ENCODE measurements around the gene SCN5A.

The SCN5A gene

GRCh38 chr3:38638354-38638753 lies 11.1 kb downstream of the SCN5A start:
- TF ChIP-seq RAD21 (IDR thresholded peaks at IDR 0.05; ENCODE audit: low read depth) (no peak), EGR1 (IDR thresholded peaks at IDR 0.05) (no peak), EP300 (IDR thresholded peaks at IDR 0.05; ENCODE audit: borderline replicate concordance) (no peak), NFIC (IDR thresholded peaks at IDR 0.05) (no peak), YY1 (IDR thresholded peaks at IDR 0.05; ENCODE audit: low read depth) (no peak), TCF12 (IDR thresholded peaks at IDR 0.05; ENCODE audit: low read depth) (no peak), TEAD4 (IDR thresholded peaks at IDR 0.05) (no peak), MAX (IDR thresholded peaks at IDR 0.05) (no peak), FOXM1 (IDR thresholded peaks at IDR 0.05; ENCODE audit: borderline replicate concordance, low read depth) (no peak), ZBTB7A (IDR thresholded peaks at IDR 0.05; ENCODE audit: low read depth) (no peak), TAF1 (IDR thresholded peaks at IDR 0.05; ENCODE audit: low read depth) (no peak), CEBPB (IDR thresholded peaks at IDR 0.05) (no peak), CREB1 (IDR thresholded peaks at IDR 0.05; ENCODE audit: low read depth) (no peak)
- TF ChIP-seq, protein P1, sequence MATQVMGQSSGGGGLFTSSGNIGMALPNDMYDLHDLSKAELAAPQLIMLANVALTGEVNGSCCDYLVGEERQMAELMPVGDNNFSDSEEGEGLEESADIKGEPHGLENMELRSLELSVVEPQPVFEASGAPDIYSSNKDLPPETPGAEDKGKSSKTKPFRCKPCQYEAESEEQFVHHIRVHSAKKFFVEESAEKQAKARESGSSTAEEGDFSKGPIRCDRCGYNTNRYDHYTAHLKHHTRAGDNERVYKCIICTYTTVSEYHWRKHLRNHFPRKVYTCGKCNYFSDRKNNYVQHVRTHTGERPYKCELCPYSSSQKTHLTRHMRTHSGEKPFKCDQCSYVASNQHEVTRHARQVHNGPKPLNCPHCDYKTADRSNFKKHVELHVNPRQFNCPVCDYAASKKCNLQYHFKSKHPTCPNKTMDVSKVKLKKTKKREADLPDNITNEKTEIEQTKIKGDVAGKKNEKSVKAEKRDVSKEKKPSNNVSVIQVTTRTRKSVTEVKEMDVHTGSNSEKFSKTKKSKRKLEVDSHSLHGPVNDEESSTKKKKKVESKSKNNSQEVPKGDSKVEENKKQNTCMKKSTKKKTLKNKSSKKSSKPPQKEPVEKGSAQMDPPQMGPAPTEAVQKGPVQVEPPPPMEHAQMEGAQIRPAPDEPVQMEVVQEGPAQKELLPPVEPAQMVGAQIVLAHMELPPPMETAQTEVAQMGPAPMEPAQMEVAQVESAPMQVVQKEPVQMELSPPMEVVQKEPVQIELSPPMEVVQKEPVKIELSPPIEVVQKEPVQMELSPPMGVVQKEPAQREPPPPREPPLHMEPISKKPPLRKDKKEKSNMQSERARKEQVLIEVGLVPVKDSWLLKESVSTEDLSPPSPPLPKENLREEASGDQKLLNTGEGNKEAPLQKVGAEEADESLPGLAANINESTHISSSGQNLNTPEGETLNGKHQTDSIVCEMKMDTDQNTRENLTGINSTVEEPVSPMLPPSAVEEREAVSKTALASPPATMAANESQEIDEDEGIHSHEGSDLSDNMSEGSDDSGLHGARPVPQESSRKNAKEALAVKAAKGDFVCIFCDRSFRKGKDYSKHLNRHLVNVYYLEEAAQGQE (IDR thresholded peaks at IDR 0.05; ENCODE audit: low read depth) = no peak
- TF ChIP-seq, protein P2, sequence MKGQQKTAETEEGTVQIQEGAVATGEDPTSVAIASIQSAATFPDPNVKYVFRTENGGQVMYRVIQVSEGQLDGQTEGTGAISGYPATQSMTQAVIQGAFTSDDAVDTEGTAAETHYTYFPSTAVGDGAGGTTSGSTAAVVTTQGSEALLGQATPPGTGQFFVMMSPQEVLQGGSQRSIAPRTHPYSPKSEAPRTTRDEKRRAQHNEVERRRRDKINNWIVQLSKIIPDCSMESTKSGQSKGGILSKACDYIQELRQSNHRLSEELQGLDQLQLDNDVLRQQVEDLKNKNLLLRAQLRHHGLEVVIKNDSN (IDR thresholded peaks at IDR 0.05) = no peak

GRCh38 chr3:38637906-38638305 lies 11.6 kb downstream of the SCN5A start:
- TF ChIP-seq TCF12 (IDR thresholded peaks at IDR 0.05; ENCODE audit: low read depth) (no peak), CEBPB (IDR thresholded peaks at IDR 0.05) (no peak), TAF1 (IDR thresholded peaks at IDR 0.05; ENCODE audit: low read depth) (no peak), RAD21 (IDR thresholded peaks at IDR 0.05; ENCODE audit: low read depth) (no peak), NFIC (IDR thresholded peaks at IDR 0.05) (no peak), YY1 (IDR thresholded peaks at IDR 0.05; ENCODE audit: low read depth) (no peak), FOXM1 (IDR thresholded peaks at IDR 0.05; ENCODE audit: borderline replicate concordance, low read depth) (no peak), EGR1 (IDR thresholded peaks at IDR 0.05) (no peak)
- TF ChIP-seq, protein P1 (IDR thresholded peaks at IDR 0.05; ENCODE audit: low read depth) = no peak

GRCh38 chr3:38636881-38637280 lies 12.6 kb downstream of the SCN5A start:
- TF ChIP-seq, protein P2 (IDR thresholded peaks at IDR 0.05) = no peak
- TF ChIP-seq TAF1 (IDR thresholded peaks at IDR 0.05; ENCODE audit: low read depth) (no peak), YY1 (IDR thresholded peaks at IDR 0.05; ENCODE audit: low read depth) (no peak), RAD21 (IDR thresholded peaks at IDR 0.05; ENCODE audit: low read depth) (no peak), CREB1 (IDR thresholded peaks at IDR 0.05; ENCODE audit: low read depth) (no peak), EP300 (IDR thresholded peaks at IDR 0.05; ENCODE audit: borderline replicate concordance) (no peak), TCF12 (IDR thresholded peaks at IDR 0.05; ENCODE audit: low read depth) (no peak), ZBTB7A (IDR thresholded peaks at IDR 0.05; ENCODE audit: low read depth) (no peak), MAX (IDR thresholded peaks at IDR 0.05) (no peak), TEAD4 (IDR thresholded peaks at IDR 0.05) (no peak), CEBPB (IDR thresholded peaks at IDR 0.05) (no peak), NFIC (IDR thresholded peaks at IDR 0.05) (no peak), FOXM1 (IDR thresholded peaks at IDR 0.05; ENCODE audit: borderline replicate concordance, low read depth) (no peak), EGR1 (IDR thresholded peaks at IDR 0.05) (no peak)
- TF ChIP-seq, protein P1 (IDR thresholded peaks at IDR 0.05; ENCODE audit: low read depth) = no peak

GRCh38 chr3:38636464-38636863 lies 13.0 kb downstream of the SCN5A start:
- TF ChIP-seq FOXM1 (IDR thresholded peaks at IDR 0.05; ENCODE audit: borderline replicate concordance, low read depth) = no peak

DNA sequence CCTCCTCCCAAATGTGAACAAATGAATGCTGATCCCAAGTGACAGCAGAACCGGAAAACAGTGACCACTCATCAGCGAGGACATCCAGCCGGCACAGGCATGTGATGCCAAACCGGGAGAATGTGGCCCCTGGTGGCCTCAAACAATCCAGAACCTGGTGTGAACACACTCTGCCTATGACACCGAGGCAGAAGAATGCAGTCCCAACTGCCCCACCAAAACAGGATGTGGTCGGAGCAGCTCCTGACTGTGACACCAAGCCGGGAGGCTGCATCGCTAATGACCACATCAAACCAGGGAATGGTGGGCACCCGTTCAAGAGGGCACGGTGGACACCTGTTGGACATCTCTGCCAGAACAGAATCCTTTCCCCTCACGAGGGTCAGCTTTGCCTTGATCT lies 15.4 kb downstream of the SCN5A start:
- no peak for TF ChIP-seq TAF1 (IDR thresholded peaks at IDR 0.05; ENCODE audit: low read depth)
- TF ChIP-seq CEBPB (IDR thresholded peaks at IDR 0.05) = no peak
- TF ChIP-seq, protein P2 (IDR thresholded peaks at IDR 0.05) = no peak
- TF ChIP-seq NFIC (IDR thresholded peaks at IDR 0.05) = no peak
- no peak for TF ChIP-seq ZBTB7A (IDR thresholded peaks at IDR 0.05; ENCODE audit: low read depth)
- no peak for TF ChIP-seq CREB1 (IDR thresholded peaks at IDR 0.05; ENCODE audit: low read depth)
- TF ChIP-seq EGR1 (IDR thresholded peaks at IDR 0.05) = no peak
- no peak for TF ChIP-seq FOXM1 (IDR thresholded peaks at IDR 0.05; ENCODE audit: borderline replicate concordance, low read depth)
- TF ChIP-seq MAX (IDR thresholded peaks at IDR 0.05) = no peak
- TF ChIP-seq, protein P1 (IDR thresholded peaks at IDR 0.05; ENCODE audit: low read depth) = no peak
- TF ChIP-seq EP300 (IDR thresholded peaks at IDR 0.05; ENCODE audit: borderline replicate concordance) = no peak
- no peak for TF ChIP-seq YY1 (IDR thresholded peaks at IDR 0.05; ENCODE audit: low read depth)
- TF ChIP-seq RAD21 (IDR thresholded peaks at IDR 0.05; ENCODE audit: low read depth) = no peak

All from Ishikawa (cell line).